GM18907 (cell line): ENCODE data around the gene MEI1.

Experiments used
- ATAC-seq: cut with Tn5 transposase; IDR thresholded peaks from one replicate; pipeline ENCODE4 v1.9.1; 2021; ENCODE audit warnings: mild to moderate bottlenecking, moderate library complexity; ENCODE audit not compliant: unreplicated experiment

The MEI1 gene

GRCh38 chr22:41838842-41839618, 139.7 kb downstream of the MEI1 start:
- ATAC-seq: no peak

GRCh38 chr22:41840216-41840615, 140.9 kb downstream of the MEI1 start:
- ATAC-seq: no peak

- no peak for ATAC-seq
Observed at GRCh38 chr22:41841085-41841712, 141.9 kb downstream of the MEI1 start.

GRCh38 chr22:41842996-41843970, 144.0 kb downstream of the MEI1 start:
- no peak for ATAC-seq

- ATAC-seq: no peak
Observed at GRCh38 chr22:41844036-41844435, 144.7 kb downstream of the MEI1 start.

GRCh38 chr22:41844513-41844912, 145.2 kb downstream of the MEI1 start:
- no peak for ATAC-seq

- no peak for ATAC-seq
Observed at GRCh38 chr22:41845380-41846267, 146.3 kb downstream of the MEI1 start.

GRCh38 chr22:41846268-41846987, 147.1 kb downstream of the MEI1 start:
- ATAC-seq: no peak

GRCh38 chr22:41847300-41847699, 148.0 kb downstream of the MEI1 start:
- no peak for ATAC-seq

GRCh38 chr22:41848468-41848867, 149.2 kb downstream of the MEI1 start:
- no peak for ATAC-seq
